NT2/D1 (cell line): Measurements from ENCODE around the gene PGS1.

ENCODE experiments used
- SUZ12 ChIP-seq: IDR thresholded peaks from 2 replicates; pipeline ENCODE4 v1.6.1; 2011; ENCODE audit not compliant: insufficient read length, insufficient read depth; ENCODE audit errors: extremely low read depth
- YY1 ChIP-seq: IDR thresholded peaks from 2 replicates; pipeline ENCODE4 v1.6.1; 2011; ENCODE audit not compliant: insufficient read length, insufficient read depth
- ZNF274 ChIP-seq: IDR thresholded peaks from 2 replicates; pipeline ENCODE4 v1.6.1; 2011; ENCODE audit warnings: mild to moderate bottlenecking, low read depth, low read length

- TF ChIP-seq YY1 (no peak), SUZ12 (no peak), ZNF274 (no peak)
These were observed 8.6 kb upstream of the PGS1 start for GRCh38 chr17:78369791-78370381.
